ENCODE data around the gene C1orf35.

- TF ChIP-seq CTCF (IDR thresholded peaks at IDR 0.05) = no peak
- no peak for TF ChIP-seq POLR2A (IDR thresholded peaks at IDR 0.05)
- TF ChIP-seq POLR2AphosphoS5 (IDR thresholded peaks at IDR 0.05) = no peak
These were observed 42.6 kb upstream of the C1orf35 start for GRCh38 chr1:228145463-228146416.
